Lower leg skin (tissue), 4 donors: Measurements from ENCODE around the gene ATAD3A. TPM values are rescaled to one million over a fixed set of nuclear protein-coding genes. Genes with fewer than 3 reads are reported as not detected.
"Not testable (repeated sequence)": the region's sequence is repeated elsewhere in the genome, so short reads cannot be mapped to it uniquely, and the experiment has no call there.

Source experiments
- DNase-seq, 2 donors: peaks; one replicate each; pipeline ENCODE4 v3.0.0-alpha.2; 2019; ENCODE audit warnings: low spot score in 2 of 2
- H3K4me3 ChIP-seq: fragments of 200-600 bp; sonication (generic); 2 replicates; pipeline ENCODE4 v1.5.1; 2017; ENCODE audit warnings: mild to moderate bottlenecking, low read depth; ENCODE audit not compliant: poor library complexity, severe bottlenecking
- POLR2A ChIP-seq, 2 donors: fragments of 450-650 bp; IDR thresholded peaks; one replicate each; pipeline ENCODE4 v1.6.1; 2016 to 2017; ENCODE audit warnings: antibody characterized with exemption in 2 of 2, mild to moderate bottlenecking in 1 of 2, moderate library complexity in 1 of 2
- WGBS, 2 donors: methylation state at CpG; one replicate each; pipeline ENCODE4 v1.1.5; 2018; 5-methylcytosine and 5-hydroxymethylcytosine counted together
- intact Hi-C: fragments of 100-400 bp; cut with DNase I; formaldehyde crosslinking; loops from one replicate; pipeline ENCODE4 v1.15.0; 2023; ENCODE audit warnings: low total_unique reads
- total RNA-seq, 4 donors: library from RNA; depleted of rRNA; stranded (reverse); fragments of >200 nt; gene quantifications; one replicate each; pipeline ENCODE4 v1.1.0, GENCODE V29; 2016
- TF ChIP-seq, protein P1 (sequence below), 3 donors: fragments of 450-650 bp; IDR thresholded peaks; one replicate each; pipeline ENCODE4 v1.5.1; 2016; ENCODE audit warnings: antibody characterized with exemption in 3 of 3, mild to moderate bottlenecking in 3 of 3, moderate library complexity in 2 of 3

The ATAD3A gene
- total RNA-seq, 4 donors from 2014 or later: 23.2 to 33.3 (median 26.9) TPM

DNA sequence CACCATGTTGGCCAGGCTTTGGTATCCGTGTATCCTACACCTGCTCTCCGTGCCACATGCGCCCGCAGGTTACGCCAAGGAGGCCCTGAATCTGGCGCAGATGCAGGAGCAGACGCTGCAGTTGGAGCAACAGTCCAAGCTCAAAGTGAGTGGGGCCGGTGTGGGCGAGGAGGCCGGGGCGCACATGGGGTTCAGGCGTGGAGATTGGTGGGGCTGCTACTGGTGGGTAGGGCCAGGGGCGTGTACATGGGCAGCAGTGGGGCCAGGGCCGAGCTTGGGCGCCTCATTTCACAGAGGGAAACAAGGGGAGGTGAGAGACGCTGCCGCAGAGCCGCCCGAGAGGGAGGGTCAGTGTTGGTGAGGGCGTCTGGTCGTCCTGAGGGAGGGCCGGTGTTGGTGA lies 34.8 kb upstream of the ATAD3A start:
- intact Hi-C loops: no loop called here
- H3K4me3 ChIP-seq: no peak overlapping the region
- WGBS, 2 donors: 96% methylated on average over 22 of the region's 22 CpGs
- TF ChIP-seq, protein P1, sequence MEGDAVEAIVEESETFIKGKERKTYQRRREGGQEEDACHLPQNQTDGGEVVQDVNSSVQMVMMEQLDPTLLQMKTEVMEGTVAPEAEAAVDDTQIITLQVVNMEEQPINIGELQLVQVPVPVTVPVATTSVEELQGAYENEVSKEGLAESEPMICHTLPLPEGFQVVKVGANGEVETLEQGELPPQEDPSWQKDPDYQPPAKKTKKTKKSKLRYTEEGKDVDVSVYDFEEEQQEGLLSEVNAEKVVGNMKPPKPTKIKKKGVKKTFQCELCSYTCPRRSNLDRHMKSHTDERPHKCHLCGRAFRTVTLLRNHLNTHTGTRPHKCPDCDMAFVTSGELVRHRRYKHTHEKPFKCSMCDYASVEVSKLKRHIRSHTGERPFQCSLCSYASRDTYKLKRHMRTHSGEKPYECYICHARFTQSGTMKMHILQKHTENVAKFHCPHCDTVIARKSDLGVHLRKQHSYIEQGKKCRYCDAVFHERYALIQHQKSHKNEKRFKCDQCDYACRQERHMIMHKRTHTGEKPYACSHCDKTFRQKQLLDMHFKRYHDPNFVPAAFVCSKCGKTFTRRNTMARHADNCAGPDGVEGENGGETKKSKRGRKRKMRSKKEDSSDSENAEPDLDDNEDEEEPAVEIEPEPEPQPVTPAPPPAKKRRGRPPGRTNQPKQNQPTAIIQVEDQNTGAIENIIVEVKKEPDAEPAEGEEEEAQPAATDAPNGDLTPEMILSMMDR (IDR thresholded peaks at IDR 0.05): no peak
- TF ChIP-seq POLR2A (IDR thresholded peaks at IDR 0.05): no peak
- DNase-seq: no peak

DNA sequence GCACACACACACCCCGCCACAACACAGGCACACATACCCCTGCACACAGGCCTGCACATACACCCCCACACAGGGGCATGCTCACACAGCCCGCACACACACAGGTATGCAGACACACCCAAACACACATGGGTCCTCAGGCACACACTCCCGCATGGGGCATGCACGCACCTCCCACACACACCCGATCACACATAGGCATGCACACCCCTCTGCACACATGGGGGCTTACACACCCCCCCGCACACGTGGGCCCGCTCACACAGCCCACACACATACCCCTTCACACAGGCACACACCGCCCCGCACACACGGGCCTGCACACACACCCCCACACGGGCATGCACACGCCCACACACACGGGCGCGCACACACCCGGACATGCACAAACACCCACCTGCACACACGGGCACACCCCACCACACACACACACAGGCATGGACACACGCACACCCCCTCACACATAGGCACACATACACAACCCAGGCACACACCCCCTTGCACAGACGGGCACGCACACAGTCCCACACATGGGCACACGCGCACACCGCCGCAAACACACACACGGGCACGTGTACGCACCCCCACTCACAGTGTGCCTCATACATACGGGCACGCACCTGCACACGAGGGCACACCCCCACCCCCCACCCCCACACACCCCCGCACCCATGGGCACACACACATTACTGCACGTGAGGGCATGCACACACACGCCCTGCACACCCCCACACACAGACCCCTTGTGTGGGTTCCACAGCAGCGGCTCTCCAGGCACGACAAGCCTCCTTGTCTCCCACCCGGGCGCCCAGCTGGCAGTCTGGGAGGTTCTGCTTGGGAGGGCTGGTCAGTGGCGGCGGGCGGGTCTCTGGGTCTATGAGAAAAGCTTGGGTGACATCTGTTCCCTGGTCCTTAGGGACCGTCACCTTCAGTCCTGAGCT lies 32.1 kb upstream of the ATAD3A start:
- intact Hi-C loops: no loop called here
- 92 to 93% methylated on average over 26 to 37 of the region's 42 CpGs for WGBS, 2 donors
- no peak overlapping the region for H3K4me3 ChIP-seq
- no peak for DNase-seq
- TF ChIP-seq, protein P1 (IDR thresholded peaks at IDR 0.05): no peak
- TF ChIP-seq POLR2A (IDR thresholded peaks at IDR 0.05): no peak

DNA sequence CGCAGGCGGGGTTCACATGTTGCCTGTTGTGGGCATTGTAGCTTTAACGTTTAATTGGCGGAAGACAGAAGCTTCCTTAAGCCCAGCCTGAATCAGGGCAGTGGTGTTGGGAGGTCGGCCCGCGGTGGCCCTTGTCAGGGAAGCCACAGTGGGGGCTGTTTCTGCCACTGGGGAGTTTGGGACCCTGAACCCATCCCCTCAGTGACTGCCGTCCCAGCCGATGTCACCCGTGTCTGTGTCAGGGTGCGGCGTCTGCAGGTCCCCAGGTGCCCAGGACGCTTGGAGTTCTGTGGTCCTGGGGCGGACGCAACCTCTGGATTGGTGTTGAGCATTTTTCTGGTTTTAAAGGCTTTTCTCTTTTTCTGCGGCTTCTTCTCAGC lies 31.5 kb upstream of the ATAD3A start:
- H3K4me3 ChIP-seq, DNase-seq, intact Hi-C loops: not testable (repeated sequence)
- 96 to 97% methylated on average over 9 to 12 of the region's 16 CpGs for WGBS, 2 donors

DNA sequence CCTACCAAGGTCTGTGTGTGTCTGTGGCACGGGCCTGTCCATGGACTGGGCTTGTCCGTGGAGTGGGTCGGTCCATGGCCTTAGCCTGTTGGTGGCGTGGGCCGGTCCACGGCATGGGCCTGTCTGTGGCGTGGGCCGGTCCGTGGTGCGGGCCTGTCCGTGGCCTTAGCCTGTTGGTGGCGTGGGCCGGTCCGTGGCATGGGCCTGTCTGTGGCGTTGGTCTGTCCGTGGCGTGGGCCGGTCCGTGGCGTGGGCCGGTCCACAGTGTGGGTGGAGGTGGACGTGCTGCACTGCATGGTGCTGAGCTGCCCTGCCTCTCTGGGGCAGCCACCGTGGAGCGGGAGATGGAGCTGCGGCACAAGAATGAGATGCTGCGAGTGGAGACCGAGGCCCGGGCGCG lies 30.2 kb upstream of the ATAD3A start:
- WGBS, 2 donors: 96 to 97% methylated on average over 22 to 27 of the region's 30 CpGs
- DNase-seq: not testable (repeated sequence)

DNA sequence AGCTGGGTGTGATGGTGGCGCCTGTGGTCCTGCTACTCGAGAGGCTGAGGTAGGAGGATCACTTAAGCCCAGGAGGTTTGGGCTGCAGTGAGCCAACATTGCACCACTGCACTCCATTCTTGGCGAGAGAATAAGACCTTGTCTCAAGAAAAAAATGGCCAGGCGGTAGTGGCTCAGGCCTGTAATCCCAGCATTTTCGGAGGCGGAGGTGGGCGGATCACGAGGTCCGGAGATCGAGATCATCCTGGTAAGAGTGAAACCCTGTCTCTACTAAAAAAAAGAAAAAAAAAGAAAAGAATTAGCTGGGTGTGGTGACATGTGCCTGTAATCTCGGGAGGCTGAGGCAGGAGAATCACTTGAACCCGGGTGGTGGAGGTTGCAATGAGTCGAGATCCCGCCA lies 29.1 kb upstream of the ATAD3A start:
- WGBS, 2 donors: 95 to 97% methylated on average over 14 of the region's 14 CpGs
- no peak overlapping the region for H3K4me3 ChIP-seq
- no peak for DNase-seq
- intact Hi-C loops: no loop called here
- TF ChIP-seq POLR2A (IDR thresholded peaks at IDR 0.05): no peak
- TF ChIP-seq, protein P1 (IDR thresholded peaks at IDR 0.05): no peak

More for the DNA sequence above, 30.2 kb upstream of the ATAD3A start:
- intact Hi-C loops, H3K4me3 ChIP-seq: not testable (repeated sequence)

DNA sequence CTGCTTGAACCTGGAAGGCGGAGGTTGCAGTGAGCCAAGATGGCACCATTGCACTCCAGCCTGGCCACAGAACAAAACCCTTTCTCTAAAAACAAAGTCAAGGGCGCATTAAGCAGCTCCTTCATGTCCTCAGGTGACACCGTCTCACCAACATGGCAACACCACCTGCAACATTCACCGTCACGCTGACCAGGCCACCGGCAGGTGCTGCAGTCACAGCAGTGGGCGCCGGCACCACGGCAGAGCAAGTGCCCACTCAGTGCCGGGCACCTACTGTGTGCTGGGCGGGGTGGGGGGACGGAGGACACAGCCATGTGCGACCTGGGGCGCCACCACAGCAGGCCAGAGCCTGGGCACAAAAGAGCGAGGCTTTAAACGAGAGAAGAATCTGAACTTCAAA lies 28.2 kb upstream of the ATAD3A start:
- 89 to 97% methylated on average over 16 of the region's 16 CpGs for WGBS, 2 donors
- no peak overlapping the region for H3K4me3 ChIP-seq
- intact Hi-C loops: no loop called here
- TF ChIP-seq, protein P1 (IDR thresholded peaks at IDR 0.05): no peak
- no peak for TF ChIP-seq POLR2A (IDR thresholded peaks at IDR 0.05)
- no peak for DNase-seq

DNA sequence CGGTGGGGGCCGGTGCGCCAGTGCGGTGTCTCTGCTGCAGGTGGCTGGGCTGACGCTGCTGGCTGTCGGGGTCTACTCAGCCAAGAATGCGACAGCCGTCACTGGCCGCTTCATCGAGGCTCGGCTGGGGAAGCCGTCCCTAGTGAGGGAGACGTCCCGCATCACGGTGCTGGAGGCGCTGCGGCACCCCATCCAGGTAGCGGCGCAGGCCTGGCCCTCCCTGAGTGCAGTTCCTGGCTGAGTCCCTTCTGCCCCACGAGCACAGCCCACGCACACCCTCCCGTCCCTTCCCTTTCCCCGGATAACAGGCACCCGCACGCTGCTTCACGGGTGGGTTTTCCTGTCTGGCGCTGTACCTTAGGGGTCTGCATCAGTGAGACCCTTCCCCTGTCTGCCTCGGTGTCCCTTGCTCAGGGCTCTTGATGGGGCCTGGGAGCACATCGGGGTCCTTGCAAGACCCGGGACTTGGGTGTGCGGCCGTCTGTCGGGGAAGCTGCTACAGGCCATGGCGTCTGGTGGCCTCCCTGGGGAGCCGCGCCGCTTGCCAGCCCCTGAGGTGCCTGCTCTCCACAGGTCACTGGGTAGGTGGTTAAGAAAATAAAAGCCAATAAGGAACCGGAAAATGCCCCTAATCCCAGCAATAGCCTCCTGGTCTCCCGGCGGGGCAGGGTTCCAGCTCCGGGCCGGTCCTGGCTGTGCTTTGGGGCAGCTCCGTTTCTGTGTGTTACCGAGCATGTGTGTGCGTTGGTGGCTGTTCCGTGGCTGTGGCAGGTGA lies 26.8 kb upstream of the ATAD3A start:
- H3K4me3 ChIP-seq, intact Hi-C loops, DNase-seq: not testable (repeated sequence)
- WGBS, 2 donors: 91 to 94% methylated on average over 24 to 30 of the region's 46 CpGs

DNA sequence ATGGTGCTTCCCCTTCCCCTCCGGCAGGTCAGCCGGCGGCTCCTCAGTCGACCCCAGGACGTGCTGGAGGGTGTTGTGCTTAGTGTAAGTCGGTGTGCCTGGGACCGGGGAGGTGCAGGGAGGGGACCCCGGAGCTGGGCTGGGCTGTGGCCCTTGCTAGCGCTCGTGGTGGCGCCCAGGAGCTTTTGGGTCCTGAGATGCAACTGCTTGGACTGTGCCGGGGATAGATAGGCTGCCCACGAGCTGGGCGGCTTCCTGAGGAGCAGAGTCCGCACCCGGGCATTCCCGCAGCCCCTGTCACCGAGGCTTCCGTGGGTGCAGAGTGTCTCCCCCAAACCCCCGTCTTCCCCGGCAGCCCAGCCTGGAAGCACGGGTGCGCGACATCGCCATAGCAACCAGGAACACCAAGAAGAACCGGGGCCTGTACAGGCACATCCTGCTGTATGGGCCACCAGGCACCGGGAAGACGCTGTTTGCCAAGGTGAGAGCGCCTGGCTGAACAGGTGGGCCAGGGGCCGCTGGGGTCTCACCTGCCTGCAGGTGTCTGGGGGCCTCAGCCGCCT lies 26.1 kb upstream of the ATAD3A start:
- H3K4me3 ChIP-seq, intact Hi-C loops, DNase-seq: not testable (repeated sequence)
- 91 to 92% methylated on average over 19 to 30 of the region's 31 CpGs for WGBS, 2 donors
